Measurements from ENCODE around the gene CNKSR3.

CNKSR3 gene

DNA sequence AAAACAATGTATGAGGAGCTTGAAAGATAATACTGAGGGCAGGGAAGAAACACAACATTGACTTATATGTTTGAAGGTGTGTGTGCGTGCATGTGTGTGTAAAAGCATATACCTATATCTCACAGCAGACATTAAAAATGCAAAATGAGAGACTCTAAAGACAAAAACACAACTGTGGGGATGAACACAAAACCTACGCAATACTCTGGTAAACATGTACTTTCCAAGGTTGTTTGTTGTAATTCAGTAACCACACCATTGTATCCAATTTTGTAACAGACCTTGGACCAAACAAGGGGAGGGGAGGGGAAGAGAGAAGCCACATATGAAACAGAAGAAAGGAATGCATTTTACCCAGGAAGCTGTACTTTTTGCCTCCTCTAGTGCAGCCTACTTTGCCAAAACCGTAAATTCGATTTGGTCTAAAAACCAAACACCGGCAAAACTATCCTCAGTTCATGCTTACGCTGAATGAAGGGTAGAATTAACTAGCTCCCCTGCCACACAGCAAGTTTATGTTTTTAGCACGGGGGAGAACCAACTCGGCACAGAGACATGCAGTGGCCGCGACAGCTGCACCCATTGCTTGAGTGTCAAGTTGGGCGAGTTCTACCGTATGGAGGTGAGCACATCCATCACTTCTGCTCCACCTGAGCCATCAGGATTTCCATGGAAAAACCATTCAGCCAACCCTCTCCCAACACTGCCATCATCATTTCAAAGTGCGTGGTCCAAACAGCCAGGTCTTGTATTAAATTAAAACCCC, 50.0 kb downstream of the CNKSR3 start:
- no peak for TF ChIP-seq CEBPB (IDR thresholded peaks at IDR 0.05)
- no peak for TF ChIP-seq TEAD4 (IDR thresholded peaks at IDR 0.05)
- no peak for TF ChIP-seq RAD21 (IDR thresholded peaks at IDR 0.05; ENCODE audit: low read depth)
- TF ChIP-seq CREB1 (IDR thresholded peaks at IDR 0.05; ENCODE audit: low read depth): no peak
- no peak for TF ChIP-seq NFIC (IDR thresholded peaks at IDR 0.05)
- TF ChIP-seq TAF1 (IDR thresholded peaks at IDR 0.05; ENCODE audit: low read depth): no peak

DNA sequence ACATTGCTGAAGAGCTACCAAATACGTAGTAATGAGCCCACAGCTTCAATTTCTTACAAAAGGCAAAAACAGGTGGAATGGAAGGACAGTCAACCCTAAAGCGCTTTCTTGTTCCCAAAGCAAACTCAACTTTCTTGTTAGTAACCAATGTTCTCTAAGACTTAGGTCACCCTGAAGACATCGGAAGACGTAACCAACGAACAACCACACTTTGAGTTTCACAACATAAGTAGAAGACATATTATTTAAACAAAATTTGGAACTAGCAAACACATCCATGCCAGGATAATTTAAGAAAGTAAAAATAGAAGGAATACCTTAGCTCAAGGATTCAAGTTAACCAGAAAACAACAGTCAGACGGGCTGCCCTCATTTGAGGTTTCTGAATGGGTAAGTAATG, 51.0 kb downstream of the CNKSR3 start:
- TF ChIP-seq YY1 (IDR thresholded peaks at IDR 0.05; ENCODE audit: low read depth): no peak
- no peak for TF ChIP-seq FOXM1 (IDR thresholded peaks at IDR 0.05; ENCODE audit: borderline replicate concordance, low read depth)
- TF ChIP-seq, protein P1, sequence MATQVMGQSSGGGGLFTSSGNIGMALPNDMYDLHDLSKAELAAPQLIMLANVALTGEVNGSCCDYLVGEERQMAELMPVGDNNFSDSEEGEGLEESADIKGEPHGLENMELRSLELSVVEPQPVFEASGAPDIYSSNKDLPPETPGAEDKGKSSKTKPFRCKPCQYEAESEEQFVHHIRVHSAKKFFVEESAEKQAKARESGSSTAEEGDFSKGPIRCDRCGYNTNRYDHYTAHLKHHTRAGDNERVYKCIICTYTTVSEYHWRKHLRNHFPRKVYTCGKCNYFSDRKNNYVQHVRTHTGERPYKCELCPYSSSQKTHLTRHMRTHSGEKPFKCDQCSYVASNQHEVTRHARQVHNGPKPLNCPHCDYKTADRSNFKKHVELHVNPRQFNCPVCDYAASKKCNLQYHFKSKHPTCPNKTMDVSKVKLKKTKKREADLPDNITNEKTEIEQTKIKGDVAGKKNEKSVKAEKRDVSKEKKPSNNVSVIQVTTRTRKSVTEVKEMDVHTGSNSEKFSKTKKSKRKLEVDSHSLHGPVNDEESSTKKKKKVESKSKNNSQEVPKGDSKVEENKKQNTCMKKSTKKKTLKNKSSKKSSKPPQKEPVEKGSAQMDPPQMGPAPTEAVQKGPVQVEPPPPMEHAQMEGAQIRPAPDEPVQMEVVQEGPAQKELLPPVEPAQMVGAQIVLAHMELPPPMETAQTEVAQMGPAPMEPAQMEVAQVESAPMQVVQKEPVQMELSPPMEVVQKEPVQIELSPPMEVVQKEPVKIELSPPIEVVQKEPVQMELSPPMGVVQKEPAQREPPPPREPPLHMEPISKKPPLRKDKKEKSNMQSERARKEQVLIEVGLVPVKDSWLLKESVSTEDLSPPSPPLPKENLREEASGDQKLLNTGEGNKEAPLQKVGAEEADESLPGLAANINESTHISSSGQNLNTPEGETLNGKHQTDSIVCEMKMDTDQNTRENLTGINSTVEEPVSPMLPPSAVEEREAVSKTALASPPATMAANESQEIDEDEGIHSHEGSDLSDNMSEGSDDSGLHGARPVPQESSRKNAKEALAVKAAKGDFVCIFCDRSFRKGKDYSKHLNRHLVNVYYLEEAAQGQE (IDR thresholded peaks at IDR 0.05; ENCODE audit: low read depth): no peak
- TF ChIP-seq ZBTB7A (IDR thresholded peaks at IDR 0.05; ENCODE audit: low read depth): no peak
- TF ChIP-seq CEBPB (IDR thresholded peaks at IDR 0.05): no peak
- TF ChIP-seq TAF1 (IDR thresholded peaks at IDR 0.05; ENCODE audit: low read depth): no peak

DNA sequence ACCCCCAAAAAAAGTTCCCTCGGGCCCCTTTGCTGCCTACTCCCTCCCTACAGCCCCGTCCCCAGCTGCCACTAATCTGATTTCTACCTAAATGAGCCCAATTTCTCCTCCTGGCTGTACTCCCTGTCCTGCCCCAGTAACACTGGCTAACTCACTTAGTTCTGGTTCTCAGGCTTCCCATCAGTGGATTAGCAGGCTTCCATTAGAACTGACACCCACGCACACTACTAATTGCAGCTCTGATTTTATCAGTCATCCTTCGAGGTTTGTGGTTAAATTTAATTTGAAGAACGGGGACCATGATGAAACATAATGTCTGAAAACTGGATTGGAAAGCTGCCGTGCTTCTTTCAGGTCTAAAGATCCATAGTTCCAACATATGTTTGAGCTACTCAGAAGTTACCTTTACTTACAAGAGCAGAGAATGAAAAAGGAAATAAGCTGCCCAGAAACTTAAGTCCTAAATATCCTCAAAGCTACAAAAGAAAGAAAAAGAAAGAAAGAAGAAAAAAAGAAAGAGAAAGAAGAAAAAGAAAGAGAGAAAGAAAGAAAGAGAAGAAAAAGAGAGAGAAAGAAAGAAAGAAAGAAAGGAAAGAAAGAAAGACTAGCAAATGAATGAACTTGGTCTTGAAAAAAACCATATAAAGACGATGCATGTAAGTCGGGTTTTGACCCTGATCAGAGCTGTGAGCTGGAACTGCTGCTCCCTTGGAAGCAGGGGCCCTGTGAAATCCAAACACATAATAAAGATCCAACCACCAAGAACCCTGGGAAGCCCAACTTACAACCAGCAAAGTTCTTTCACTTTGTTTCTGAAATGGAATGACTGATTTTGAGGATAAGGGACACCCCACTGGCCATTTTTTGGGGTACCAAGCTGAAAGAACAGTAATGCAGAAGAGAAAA, 51.7 kb downstream of the CNKSR3 start:
- TF ChIP-seq EGR1 (IDR thresholded peaks at IDR 0.05): no peak

DNA sequence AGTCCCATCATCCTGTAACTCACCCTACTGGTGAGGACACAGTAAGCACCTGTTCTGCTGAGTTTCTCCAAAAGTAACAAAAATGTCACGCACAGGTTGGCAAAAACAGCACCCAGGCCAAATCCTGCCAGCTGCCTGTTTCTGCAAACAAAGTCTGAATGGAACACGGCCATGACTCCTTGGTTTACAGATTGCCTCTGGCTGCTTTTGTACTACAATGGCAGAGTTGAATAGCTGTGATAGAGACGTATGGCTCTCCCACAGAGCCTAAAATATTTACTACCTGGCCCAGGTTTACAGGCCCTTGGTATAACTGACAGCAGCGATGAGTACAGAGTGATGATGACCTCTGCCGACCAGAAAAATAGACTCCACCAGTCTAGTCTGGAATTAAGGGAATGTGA, 52.6 kb downstream of the CNKSR3 start:
- TF ChIP-seq EGR1 (IDR thresholded peaks at IDR 0.05) (no peak), EP300 (IDR thresholded peaks at IDR 0.05; ENCODE audit: borderline replicate concordance) (no peak), TCF12 (IDR thresholded peaks at IDR 0.05; ENCODE audit: low read depth) (no peak), ZBTB7A (IDR thresholded peaks at IDR 0.05; ENCODE audit: low read depth) (no peak), NFIC (IDR thresholded peaks at IDR 0.05) (no peak), YY1 (IDR thresholded peaks at IDR 0.05; ENCODE audit: low read depth) (no peak), CREB1 (IDR thresholded peaks at IDR 0.05; ENCODE audit: low read depth) (no peak), TEAD4 (IDR thresholded peaks at IDR 0.05) (no peak)
- TF ChIP-seq, protein P2, sequence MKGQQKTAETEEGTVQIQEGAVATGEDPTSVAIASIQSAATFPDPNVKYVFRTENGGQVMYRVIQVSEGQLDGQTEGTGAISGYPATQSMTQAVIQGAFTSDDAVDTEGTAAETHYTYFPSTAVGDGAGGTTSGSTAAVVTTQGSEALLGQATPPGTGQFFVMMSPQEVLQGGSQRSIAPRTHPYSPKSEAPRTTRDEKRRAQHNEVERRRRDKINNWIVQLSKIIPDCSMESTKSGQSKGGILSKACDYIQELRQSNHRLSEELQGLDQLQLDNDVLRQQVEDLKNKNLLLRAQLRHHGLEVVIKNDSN (IDR thresholded peaks at IDR 0.05): no peak
- TF ChIP-seq, protein P1 (IDR thresholded peaks at IDR 0.05; ENCODE audit: low read depth): no peak

DNA sequence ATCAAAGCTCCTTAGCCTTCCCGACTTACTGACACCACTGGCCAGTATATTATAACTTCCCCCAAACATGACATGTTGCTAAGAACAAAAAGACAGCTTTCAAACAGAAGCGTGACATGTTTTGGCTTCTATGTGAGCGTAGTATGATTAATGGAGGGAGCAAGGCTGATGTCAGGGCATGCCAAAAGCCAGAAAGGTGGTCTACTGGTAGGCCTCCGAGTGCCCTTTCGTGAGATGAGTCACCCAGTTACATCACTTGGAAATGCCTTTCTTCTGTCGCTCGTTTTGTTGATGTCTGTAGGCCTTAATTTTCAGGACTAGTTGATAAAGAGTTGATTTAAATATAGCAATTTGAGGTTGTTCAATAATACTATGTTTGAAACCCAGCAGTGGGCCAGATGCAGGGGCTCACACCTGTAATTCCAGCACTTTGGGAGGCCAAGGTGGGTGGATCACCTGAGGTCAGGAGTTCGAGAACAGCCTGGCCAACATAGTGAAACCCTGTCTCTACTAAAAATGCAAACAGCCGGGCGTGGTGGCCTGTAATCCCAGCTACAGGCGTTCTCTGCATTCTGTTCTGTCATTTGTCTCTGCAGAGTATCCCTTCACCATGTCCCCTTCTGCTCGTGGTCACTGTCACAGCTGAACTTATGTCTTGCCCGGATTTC, 53.3 kb downstream of the CNKSR3 start:
- TF ChIP-seq TAF1 (IDR thresholded peaks at IDR 0.05; ENCODE audit: low read depth) (no peak), ZBTB7A (IDR thresholded peaks at IDR 0.05; ENCODE audit: low read depth) (no peak), EGR1 (IDR thresholded peaks at IDR 0.05) (no peak), TEAD4 (IDR thresholded peaks at IDR 0.05) (no peak), CREB1 (IDR thresholded peaks at IDR 0.05; ENCODE audit: low read depth) (no peak), EP300 (IDR thresholded peaks at IDR 0.05; ENCODE audit: borderline replicate concordance) (no peak), TCF12 (IDR thresholded peaks at IDR 0.05; ENCODE audit: low read depth) (no peak), FOXM1 (IDR thresholded peaks at IDR 0.05; ENCODE audit: borderline replicate concordance, low read depth) (no peak), CEBPB (IDR thresholded peaks at IDR 0.05) (no peak), YY1 (IDR thresholded peaks at IDR 0.05; ENCODE audit: low read depth) (no peak), RAD21 (IDR thresholded peaks at IDR 0.05; ENCODE audit: low read depth) (no peak), NFIC (IDR thresholded peaks at IDR 0.05) (no peak)
- TF ChIP-seq, protein P2 (IDR thresholded peaks at IDR 0.05): no peak
- TF ChIP-seq, protein P3, sequence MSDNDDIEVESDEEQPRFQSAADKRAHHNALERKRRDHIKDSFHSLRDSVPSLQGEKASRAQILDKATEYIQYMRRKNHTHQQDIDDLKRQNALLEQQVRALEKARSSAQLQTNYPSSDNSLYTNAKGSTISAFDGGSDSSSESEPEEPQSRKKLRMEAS (IDR thresholded peaks at IDR 0.05): no peak
- TF ChIP-seq, protein P1 (IDR thresholded peaks at IDR 0.05; ENCODE audit: low read depth): no peak
